Activated CD8-positive, alpha-beta memory T cell treated with anti-CD3 and anti-CD28 coated beads, Interleukin-2, amount 50 U/mL, for 1 hour (primary cell): ENCODE measurements around the gene PLSCR2.
"Not testable (repeated sequence)": the region's sequence is repeated elsewhere in the genome, so short reads cannot be mapped to it uniquely, and the experiment has no call there.

Experiments
- DNase-seq: peaks from one replicate; pipeline ENCODE4 v3.0.0-alpha.2; 2020; ENCODE audit errors: extremely low read depth

PLSCR2 gene

DNA sequence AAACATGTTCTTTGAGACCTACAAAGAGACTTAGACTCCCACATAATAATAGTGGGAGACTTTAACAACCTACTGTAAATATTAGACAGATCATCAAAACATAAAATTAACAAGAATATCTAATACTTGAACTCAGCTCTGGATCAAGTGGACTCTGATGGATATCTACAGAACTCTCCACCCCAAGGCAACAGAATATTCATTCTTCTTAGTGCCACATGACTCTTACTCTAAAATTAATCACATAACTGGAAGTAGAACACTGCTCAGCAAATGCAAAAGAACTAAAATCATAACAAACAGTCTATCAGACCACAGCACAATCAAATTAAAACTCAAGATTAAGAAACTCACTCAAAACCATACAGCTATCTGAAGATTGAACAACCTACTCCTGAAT is 15.9 kb upstream of the PLSCR2 start:
- DNase-seq = no peak

GRCh38 chr3:146476094-146476740 is 6.9 kb upstream of the PLSCR2 start:
- DNase-seq = no peak

- not testable (repeated sequence) for DNase-seq
Observed at GRCh38 chr3:146474976-146475375, 5.6 kb upstream of the PLSCR2 start.

GRCh38 chr3:146473726-146474125 is 4.4 kb upstream of the PLSCR2 start:
- no peak for DNase-seq

GRCh38 chr3:146472611-146473010 is 3.2 kb upstream of the PLSCR2 start:
- DNase-seq = no peak

DNA sequence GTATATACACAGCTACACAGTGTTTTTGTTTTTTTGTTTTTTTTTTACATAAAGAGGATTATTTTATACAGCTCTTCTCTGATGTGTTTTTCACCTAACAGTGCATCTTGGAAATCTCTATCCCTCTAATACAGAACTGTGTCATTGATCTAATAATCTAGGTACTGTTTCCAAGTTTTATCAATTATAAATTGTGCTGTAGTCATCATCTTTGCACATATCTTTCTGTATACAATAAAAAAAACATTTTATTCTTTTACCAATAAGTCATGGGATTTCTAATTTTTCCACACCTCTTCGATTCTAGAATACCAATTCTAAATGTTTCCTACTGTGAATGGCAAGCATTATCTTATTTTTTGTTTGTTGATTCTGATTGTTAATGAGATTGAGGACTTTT is 1.7 kb upstream of the PLSCR2 start:
- no peak for DNase-seq

DNA sequence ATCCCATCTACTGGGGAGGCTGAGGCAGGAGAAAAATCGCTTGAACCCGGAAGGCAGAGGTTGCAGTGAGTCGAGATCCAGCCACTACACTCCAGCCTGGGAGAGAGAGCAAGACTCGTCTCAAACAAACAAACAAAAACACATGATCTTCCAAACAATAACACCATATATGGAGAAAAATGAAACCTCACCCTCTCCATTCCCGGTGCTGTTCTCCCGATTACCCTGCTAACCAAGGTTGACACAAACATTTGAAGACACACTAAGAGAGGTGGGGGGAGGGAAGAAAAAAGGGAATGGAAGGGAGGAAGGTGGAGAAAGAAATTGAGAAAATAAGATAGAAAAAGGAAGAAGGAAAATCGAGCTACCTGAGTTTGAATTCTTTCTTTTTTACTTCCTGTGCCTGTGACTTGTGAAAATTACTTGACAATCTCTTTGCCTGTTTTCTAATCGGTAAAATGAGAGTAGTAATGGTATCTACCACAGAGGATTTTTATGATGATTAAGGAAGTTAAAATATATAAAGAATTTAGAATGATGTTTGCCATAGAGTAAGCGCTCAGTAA is 1.1 kb upstream of the PLSCR2 start:
- DNase-seq = no peak

- DNase-seq = no peak
Observed at GRCh38 chr3:146468671-146469149, 651 bp downstream of the PLSCR2 start.

GRCh38 chr3:146468234-146468633 is 1.1 kb downstream of the PLSCR2 start:
- DNase-seq = no peak

DNA sequence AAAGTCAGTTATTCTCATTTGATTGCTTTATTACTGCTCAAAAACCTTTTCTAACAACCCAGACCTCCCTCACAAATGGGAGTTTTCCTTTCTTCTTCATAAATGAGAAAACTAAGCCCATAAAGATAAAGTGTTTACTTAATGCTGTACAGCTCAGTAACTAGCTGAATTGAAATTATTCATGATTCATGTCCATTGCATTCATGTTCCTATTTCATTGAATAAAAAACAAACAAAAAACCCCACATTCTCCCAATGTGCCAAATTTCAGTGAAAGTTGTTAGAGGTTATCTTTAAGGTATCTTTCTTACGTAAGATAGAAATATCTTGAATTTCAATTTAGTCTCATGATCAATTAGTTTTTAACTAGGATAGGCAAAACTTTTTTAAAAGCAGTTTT is 2.8 kb downstream of the PLSCR2 start:
- no peak for DNase-seq

DNA sequence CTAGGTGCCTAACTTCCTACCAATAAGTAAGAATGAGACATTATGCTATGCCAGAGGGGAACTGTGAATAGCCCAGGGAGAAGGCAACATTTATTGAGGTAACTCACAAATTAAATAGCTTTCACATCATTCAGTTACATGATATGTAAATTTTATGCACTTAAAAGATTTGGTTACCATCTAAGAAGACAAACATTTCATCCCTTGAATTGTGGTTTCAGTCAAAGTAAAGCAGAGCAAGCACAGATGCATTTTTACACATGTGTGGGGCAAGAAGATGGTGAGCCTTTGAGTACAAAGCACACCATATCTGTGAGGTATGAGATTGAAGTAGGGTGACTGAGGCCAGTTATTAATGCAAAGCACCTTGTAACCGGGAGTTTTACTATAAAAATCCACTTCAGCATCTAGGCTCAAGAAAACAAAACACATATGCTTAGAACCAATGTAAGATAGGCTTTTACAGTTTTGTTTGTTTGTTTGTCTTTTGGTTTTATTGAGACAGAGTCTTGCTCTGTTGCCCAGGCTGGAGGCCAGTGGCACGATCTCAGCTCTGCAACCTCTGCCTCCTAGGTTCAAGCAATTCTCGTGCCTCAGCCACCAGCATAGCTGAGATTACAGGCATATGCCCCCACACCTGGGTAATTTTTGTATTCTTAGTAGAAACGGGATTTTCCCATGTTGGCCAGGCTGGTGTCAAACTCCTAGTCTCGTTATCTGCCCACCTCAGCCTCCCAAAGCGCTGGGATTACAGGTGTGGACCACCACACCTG is 3.5 kb downstream of the PLSCR2 start:
- DNase-seq = no peak

DNA sequence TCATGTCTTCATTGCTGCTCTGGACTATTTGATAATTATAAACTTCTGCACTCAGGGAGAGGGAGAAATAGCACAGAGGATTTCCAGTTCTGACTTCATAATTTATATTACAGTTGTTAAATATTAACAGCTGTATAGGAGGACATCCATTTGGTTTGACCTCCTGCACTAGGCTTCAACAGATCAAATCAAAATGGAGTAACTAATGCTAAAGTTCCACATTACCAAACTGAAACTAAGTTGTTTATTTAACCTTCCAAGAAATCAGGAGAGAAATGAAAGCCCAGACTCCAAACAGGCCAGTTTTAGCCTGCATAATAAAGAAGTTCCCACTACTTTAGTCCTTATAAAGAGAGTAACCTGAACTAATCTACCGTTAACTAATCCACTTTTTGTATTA is 4.6 kb downstream of the PLSCR2 start:
- DNase-seq = no peak

DNA sequence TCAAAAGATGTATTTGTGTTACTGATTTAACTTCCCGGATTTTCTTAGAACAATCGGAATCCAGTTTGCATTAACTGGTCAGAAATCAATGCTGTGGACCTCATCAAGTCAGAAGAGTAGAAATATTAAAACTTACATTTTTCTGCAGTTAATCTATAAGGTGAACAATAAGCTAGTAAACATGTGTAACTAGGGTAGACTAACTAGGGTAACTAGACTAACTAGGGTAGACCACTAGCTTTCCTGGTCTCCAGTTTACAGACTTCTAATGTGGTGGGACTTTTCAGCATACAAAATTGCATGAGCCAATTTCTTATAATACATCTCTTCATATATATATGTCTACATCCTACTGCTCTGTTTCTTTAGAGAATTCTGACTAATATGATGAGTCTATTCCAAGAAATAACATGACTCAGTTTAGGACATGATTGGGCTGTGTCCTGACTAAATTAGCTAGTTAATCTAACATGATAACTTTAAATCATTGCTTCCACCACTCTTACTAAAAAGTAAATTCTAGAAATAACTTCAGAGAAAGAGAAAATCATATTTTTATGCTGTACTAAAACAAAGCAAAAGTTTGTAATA is 5.3 kb downstream of the PLSCR2 start:
- no peak for DNase-seq

GRCh38 chr3:146454796-146455195 is 14.6 kb downstream of the PLSCR2 start:
- no peak for DNase-seq

GRCh38 chr3:146449613-146450012 is 19.7 kb downstream of the PLSCR2 start:
- DNase-seq = no peak

- no peak for DNase-seq
Observed at GRCh38 chr3:146449076-146449475, 20.3 kb downstream of the PLSCR2 start.

DNA sequence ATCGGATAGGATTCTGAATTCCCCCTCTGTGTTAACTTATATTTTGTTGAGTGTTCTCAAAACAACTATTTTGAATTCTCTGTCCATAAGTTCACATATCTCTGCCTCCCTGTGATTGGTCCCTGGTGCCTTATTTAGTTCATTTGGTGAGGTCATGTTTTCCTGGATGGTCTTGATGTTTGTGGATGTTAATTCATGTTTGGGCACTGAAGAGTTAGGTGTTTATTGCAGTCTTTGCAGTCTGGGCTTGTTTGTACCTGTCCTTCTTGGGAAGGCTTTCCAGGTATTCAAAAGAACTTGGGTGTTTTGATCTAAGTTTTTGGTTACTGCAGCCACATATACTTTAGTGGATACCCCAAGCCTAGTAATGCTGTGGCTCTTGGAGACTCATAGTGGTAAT is 23.3 kb downstream of the PLSCR2 start:
- DNase-seq = no peak

DNA sequence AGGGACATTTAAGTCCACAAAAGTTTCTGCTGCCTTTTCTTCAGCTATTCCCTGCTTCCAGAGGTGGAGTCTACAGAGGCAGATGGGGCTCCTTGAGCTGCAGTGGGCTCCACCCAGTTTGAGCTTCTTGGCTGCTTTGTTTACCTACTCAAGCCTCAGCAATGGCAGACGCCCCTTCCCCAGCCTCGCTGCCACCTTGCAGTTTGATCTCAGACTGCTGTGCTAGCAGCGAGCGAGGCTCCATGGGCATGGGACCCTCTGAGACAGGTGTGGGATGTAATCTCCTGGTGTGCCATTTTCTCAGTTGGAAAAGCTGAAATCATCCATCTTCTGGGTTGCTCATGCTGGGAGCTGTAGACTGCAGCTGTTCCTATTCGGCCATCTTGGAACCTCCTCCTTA is 29.1 kb downstream of the PLSCR2 start:
- DNase-seq = not testable (repeated sequence)

DNA sequence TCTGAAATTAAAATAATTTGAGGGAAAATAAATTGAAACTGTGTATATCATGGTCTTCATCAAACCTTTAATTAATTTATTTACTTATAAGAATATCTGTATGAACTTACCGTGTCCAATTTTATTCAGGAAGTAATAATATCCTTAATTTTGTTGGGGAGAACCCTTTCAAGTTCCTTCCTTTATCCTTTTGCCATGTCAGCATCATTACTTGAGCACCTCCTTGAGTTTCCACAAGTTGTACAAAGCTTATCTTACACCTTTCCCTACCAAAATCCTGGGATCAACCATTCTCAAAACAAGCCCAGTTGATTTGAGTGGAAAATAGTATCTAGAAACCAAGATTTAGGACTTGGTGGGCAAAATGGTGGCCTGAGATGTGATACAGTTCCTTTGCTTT is 37.3 kb downstream of the PLSCR2 start:
- no peak for DNase-seq

DNA sequence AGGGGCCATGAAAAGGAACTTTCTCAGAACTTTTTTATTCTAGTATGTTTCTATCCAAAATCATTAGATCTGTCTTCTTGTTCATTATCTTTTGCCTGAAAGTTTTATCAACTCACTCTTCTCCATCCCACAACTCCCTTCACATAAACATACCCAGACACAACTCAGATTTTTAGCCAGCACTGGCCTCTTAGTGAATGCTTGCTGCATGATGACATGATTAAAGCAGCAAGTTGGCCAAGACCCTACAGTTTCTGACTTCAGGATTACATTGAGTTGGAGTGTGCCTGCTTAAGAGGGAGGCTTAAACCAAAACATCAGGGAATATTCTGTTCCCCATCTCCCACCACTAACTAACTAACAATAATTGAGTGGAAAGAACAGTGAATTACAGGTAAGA is 38.1 kb downstream of the PLSCR2 start:
- DNase-seq = no peak

- no peak for DNase-seq
Observed at GRCh38 chr3:146425341-146425740, 44.0 kb downstream of the PLSCR2 start.

- DNase-seq = no peak
Observed at GRCh38 chr3:146421819-146422759, 47.3 kb downstream of the PLSCR2 start.
